Measurements from ENCODE around the gene JSRP1.

DNA sequence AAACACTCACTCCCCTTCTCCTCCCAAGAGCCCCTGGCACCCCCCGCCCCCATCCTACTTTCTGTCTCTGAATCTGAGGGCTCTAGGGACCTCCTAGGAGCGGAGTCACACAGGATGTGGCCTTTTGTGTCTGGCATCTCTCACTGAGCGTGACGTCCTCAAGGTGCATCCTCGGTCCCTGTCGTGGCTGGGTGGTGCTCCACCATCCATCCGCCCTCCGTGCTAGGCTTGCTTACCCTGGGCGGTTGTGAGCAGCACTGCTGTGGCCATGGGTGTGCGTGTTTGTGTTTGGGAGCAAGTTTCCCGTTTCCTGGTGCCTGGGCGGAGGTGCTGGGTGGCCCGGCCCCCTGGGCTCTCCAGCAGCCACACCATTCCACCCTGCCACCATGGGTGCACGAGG is 32.3 kb downstream of the JSRP1 start:
- TF ChIP-seq, protein P1, sequence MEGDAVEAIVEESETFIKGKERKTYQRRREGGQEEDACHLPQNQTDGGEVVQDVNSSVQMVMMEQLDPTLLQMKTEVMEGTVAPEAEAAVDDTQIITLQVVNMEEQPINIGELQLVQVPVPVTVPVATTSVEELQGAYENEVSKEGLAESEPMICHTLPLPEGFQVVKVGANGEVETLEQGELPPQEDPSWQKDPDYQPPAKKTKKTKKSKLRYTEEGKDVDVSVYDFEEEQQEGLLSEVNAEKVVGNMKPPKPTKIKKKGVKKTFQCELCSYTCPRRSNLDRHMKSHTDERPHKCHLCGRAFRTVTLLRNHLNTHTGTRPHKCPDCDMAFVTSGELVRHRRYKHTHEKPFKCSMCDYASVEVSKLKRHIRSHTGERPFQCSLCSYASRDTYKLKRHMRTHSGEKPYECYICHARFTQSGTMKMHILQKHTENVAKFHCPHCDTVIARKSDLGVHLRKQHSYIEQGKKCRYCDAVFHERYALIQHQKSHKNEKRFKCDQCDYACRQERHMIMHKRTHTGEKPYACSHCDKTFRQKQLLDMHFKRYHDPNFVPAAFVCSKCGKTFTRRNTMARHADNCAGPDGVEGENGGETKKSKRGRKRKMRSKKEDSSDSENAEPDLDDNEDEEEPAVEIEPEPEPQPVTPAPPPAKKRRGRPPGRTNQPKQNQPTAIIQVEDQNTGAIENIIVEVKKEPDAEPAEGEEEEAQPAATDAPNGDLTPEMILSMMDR (conservative IDR thresholded peaks at IDR 0.05; ENCODE audit: low read depth in 2 of 2): no peak
- no peak for TF ChIP-seq EZH2 (IDR thresholded peaks at IDR 0.05; ENCODE audit: low read depth, unreplicated experiment)
- TF ChIP-seq, protein P2, sequence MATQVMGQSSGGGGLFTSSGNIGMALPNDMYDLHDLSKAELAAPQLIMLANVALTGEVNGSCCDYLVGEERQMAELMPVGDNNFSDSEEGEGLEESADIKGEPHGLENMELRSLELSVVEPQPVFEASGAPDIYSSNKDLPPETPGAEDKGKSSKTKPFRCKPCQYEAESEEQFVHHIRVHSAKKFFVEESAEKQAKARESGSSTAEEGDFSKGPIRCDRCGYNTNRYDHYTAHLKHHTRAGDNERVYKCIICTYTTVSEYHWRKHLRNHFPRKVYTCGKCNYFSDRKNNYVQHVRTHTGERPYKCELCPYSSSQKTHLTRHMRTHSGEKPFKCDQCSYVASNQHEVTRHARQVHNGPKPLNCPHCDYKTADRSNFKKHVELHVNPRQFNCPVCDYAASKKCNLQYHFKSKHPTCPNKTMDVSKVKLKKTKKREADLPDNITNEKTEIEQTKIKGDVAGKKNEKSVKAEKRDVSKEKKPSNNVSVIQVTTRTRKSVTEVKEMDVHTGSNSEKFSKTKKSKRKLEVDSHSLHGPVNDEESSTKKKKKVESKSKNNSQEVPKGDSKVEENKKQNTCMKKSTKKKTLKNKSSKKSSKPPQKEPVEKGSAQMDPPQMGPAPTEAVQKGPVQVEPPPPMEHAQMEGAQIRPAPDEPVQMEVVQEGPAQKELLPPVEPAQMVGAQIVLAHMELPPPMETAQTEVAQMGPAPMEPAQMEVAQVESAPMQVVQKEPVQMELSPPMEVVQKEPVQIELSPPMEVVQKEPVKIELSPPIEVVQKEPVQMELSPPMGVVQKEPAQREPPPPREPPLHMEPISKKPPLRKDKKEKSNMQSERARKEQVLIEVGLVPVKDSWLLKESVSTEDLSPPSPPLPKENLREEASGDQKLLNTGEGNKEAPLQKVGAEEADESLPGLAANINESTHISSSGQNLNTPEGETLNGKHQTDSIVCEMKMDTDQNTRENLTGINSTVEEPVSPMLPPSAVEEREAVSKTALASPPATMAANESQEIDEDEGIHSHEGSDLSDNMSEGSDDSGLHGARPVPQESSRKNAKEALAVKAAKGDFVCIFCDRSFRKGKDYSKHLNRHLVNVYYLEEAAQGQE (IDR thresholded peaks at IDR 0.05; ENCODE audit: unreplicated experiment): no peak
- no peak for TF ChIP-seq ZNF331 (CRISPR knock-in tag; IDR thresholded peaks at IDR 0.05; ENCODE audit: low read depth)
- TF ChIP-seq POLR2AphosphoS5 (IDR thresholded peaks at IDR 0.05; ENCODE audit: low read depth): no peak
- no peak for TF ChIP-seq JUNB (IDR thresholded peaks at IDR 0.05; ENCODE audit: unreplicated experiment)
- TF ChIP-seq EZH2phosphoT487 (IDR thresholded peaks at IDR 0.05; ENCODE audit: unreplicated experiment): no peak
- no peak for TF ChIP-seq STAT1 (IDR thresholded peaks at IDR 0.05; ENCODE audit: unreplicated experiment)
- TF ChIP-seq, protein P3, sequence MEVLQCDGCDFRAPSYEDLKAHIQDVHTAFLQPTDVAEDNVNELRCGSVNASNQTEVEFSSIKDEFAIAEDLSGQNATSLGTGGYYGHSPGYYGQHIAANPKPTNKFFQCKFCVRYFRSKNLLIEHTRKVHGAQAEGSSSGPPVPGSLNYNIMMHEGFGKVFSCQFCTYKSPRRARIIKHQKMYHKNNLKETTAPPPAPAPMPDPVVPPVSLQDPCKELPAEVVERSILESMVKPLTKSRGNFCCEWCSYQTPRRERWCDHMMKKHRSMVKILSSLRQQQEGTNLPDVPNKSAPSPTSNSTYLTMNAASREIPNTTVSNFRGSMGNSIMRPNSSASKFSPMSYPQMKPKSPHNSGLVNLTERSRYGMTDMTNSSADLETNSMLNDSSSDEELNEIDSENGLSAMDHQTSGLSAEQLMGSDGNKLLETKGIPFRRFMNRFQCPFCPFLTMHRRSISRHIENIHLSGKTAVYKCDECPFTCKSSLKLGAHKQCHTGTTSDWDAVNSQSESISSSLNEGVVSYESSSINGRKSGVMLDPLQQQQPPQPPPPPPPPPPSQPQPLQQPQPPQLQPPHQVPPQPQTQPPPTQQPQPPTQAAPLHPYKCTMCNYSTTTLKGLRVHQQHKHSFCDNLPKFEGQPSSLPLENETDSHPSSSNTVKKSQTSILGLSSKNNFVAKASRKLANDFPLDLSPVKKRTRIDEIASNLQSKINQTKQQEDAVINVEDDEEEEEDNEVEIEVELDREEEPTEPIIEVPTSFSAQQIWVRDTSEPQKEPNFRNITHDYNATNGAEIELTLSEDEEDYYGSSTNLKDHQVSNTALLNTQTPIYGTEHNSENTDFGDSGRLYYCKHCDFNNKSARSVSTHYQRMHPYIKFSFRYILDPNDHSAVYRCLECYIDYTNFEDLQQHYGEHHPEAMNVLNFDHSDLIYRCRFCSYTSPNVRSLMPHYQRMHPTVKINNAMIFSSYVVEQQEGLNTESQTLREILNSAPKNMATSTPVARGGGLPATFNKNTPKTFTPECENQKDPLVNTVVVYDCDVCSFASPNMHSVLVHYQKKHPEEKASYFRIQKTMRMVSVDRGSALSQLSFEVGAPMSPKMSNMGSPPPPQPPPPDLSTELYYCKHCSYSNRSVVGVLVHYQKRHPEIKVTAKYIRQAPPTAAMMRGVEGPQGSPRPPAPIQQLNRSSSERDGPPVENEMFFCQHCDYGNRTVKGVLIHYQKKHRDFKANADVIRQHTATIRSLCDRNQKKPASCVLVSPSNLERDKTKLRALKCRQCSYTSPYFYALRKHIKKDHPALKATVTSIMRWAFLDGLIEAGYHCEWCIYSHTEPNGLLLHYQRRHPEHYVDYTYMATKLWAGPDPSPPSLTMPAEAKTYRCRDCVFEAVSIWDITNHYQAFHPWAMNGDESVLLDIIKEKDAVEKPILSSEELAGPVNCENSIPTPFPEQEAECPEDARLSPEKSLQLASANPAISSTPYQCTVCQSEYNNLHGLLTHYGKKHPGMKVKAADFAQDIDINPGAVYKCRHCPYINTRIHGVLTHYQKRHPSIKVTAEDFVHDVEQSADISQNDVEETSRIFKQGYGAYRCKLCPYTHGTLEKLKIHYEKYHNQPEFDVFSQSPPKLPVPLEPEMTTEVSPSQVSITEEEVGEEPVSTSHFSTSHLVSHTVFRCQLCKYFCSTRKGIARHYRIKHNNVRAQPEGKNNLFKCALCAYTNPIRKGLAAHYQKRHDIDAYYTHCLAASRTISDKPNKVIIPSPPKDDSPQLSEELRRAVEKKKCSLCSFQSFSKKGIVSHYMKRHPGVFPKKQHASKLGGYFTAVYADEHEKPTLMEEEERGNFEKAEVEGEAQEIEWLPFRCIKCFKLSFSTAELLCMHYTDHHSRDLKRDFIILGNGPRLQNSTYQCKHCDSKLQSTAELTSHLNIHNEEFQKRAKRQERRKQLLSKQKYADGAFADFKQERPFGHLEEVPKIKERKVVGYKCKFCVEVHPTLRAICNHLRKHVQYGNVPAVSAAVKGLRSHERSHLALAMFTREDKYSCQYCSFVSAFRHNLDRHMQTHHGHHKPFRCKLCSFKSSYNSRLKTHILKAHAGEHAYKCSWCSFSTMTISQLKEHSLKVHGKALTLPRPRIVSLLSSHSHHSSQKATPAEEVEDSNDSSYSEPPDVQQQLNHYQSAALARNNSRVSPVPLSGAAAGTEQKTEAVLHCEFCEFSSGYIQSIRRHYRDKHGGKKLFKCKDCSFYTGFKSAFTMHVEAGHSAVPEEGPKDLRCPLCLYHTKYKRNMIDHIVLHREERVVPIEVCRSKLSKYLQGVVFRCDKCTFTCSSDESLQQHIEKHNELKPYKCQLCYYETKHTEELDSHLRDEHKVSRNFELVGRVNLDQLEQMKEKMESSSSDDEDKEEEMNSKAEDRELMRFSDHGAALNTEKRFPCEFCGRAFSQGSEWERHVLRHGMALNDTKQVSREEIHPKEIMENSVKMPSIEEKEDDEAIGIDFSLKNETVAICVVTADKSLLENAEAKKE (CRISPR knock-in tag; IDR thresholded peaks at IDR 0.05): no peak
- no peak for TF ChIP-seq ZNF114 (CRISPR knock-in tag; IDR thresholded peaks at IDR 0.05)
- no peak for TF ChIP-seq CREB1 (CRISPR knock-in tag; IDR thresholded peaks at IDR 0.05; ENCODE audit: low read depth)

All from GM23338 (cell line).